ENCODE results near the gene TALDO1. TPM values are rescaled to one million over a fixed set of nuclear protein-coding genes. Genes with fewer than 3 reads are reported as not detected.
A peak's percentile ranks its signal among the peaks of the same experiment; 100 is the strongest.

The TALDO1 gene
- total RNA-seq, 1 donor from 2014 or later: 176 TPM

- no peak for DNase-seq (ENCODE audit: low spot score)
These were observed 32.8 kb upstream of the TALDO1 start for GRCh38 chr11:714436-714835.

- no peak for DNase-seq (ENCODE audit: low spot score)
These were observed 27.8 kb upstream of the TALDO1 start for GRCh38 chr11:719214-720016.

- DNase-seq (ENCODE audit: low spot score): no peak
These were observed 27.1 kb upstream of the TALDO1 start for GRCh38 chr11:720017-720641.

GRCh38 chr11:720642-721246 is 26.5 kb upstream of the TALDO1 start:
- no peak for DNase-seq (ENCODE audit: low spot score)

- no peak for DNase-seq (ENCODE audit: low spot score)
These were observed 26.0 kb upstream of the TALDO1 start for GRCh38 chr11:721247-721740.

- DNase-seq (ENCODE audit: low spot score): no peak
These were observed 25.4 kb upstream of the TALDO1 start for GRCh38 chr11:721741-722345.

GRCh38 chr11:722346-722811 is 24.9 kb upstream of the TALDO1 start:
- DNase-seq (ENCODE audit: low spot score): no peak

GRCh38 chr11:723120-723883 is 24.0 kb upstream of the TALDO1 start:
- DNase-seq (ENCODE audit: low spot score): no peak

- DNase-seq (ENCODE audit: low spot score): no peak
These were observed 23.1 kb upstream of the TALDO1 start for GRCh38 chr11:724049-724777.

- no peak for DNase-seq (ENCODE audit: low spot score)
These were observed 22.4 kb upstream of the TALDO1 start for GRCh38 chr11:724778-725386.

GRCh38 chr11:725624-726202 is 21.6 kb upstream of the TALDO1 start:
- no peak for DNase-seq (ENCODE audit: low spot score)

- peak; percentile 76 for DNase-seq (ENCODE audit: low spot score)
These were observed 20.7 kb upstream of the TALDO1 start for GRCh38 chr11:726278-727220.

GRCh38 chr11:727281-727701 is 20.0 kb upstream of the TALDO1 start:
- no peak for DNase-seq (ENCODE audit: low spot score)

GRCh38 chr11:727859-728748 is 19.2 kb upstream of the TALDO1 start:
- peak; percentile 73 for DNase-seq (ENCODE audit: low spot score)

- no peak for DNase-seq (ENCODE audit: low spot score)
These were observed 18.3 kb upstream of the TALDO1 start for GRCh38 chr11:728901-729491.

- no peak for DNase-seq (ENCODE audit: low spot score)
These were observed 17.7 kb upstream of the TALDO1 start for GRCh38 chr11:729492-730074.

- no peak for DNase-seq (ENCODE audit: low spot score)
These were observed 14.2 kb upstream of the TALDO1 start for GRCh38 chr11:733072-733471.
